ENCODE results near the gene PLCG2.
"Not testable (repeated sequence)": the region's sequence is repeated elsewhere in the genome, so short reads cannot be mapped to it uniquely, and the experiment has no call there.

The PLCG2 gene

GRCh38 chr16:81875461-81875860 lies 96.4 kb downstream of the PLCG2 start (continued):
- TF ChIP-seq, protein P1, sequence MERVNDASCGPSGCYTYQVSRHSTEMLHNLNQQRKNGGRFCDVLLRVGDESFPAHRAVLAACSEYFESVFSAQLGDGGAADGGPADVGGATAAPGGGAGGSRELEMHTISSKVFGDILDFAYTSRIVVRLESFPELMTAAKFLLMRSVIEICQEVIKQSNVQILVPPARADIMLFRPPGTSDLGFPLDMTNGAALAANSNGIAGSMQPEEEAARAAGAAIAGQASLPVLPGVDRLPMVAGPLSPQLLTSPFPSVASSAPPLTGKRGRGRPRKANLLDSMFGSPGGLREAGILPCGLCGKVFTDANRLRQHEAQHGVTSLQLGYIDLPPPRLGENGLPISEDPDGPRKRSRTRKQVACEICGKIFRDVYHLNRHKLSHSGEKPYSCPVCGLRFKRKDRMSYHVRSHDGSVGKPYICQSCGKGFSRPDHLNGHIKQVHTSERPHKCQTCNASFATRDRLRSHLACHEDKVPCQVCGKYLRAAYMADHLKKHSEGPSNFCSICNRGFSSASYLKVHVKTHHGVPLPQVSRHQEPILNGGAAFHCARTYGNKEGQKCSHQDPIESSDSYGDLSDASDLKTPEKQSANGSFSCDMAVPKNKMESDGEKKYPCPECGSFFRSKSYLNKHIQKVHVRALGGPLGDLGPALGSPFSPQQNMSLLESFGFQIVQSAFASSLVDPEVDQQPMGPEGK (CRISPR knock-in tag; IDR thresholded peaks at IDR 0.05; ENCODE audit: borderline replicate concordance), result no peak
- TF ChIP-seq TCF4 (CRISPR knock-in tag; IDR thresholded peaks at IDR 0.05; ENCODE audit: borderline replicate concordance), result no peak
- no peak for TF ChIP-seq PPARA (CRISPR knock-in tag; IDR thresholded peaks at IDR 0.05; ENCODE audit: borderline replicate concordance)
- no peak for TF ChIP-seq SNAI2 (CRISPR knock-in tag; IDR thresholded peaks at IDR 0.05)
- no peak for TF ChIP-seq RARB (CRISPR knock-in tag; IDR thresholded peaks at IDR 0.05)
- TF ChIP-seq ARNTL (CRISPR knock-in tag; IDR thresholded peaks at IDR 0.05; ENCODE audit: borderline replicate concordance, low read depth), result no peak

GRCh38 chr16:81876273-81876900 lies 97.3 kb downstream of the PLCG2 start:
- no peak for ATAC-seq
- TF ChIP-seq, protein P2, sequence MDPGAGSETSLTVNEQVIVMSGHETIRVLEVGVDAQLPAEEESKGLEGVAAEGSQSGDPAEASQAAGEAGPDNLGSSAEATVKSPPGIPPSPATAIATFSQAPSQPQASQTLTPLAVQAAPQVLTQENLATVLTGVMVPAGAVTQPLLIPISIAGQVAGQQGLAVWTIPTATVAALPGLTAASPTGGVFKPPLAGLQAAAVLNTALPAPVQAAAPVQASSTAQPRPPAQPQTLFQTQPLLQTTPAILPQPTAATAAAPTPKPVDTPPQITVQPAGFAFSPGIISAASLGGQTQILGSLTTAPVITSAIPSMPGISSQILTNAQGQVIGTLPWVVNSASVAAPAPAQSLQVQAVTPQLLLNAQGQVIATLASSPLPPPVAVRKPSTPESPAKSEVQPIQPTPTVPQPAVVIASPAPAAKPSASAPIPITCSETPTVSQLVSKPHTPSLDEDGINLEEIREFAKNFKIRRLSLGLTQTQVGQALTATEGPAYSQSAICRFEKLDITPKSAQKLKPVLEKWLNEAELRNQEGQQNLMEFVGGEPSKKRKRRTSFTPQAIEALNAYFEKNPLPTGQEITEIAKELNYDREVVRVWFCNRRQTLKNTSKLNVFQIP (CRISPR knock-in tag; IDR thresholded peaks at IDR 0.05; ENCODE audit: borderline replicate concordance, low read depth), result no peak
- TF ChIP-seq CSDC2 (CRISPR knock-in tag; IDR thresholded peaks at IDR 0.05) (no peak), ZFP30 (CRISPR knock-in tag; IDR thresholded peaks at IDR 0.05) (no peak)

DNA sequence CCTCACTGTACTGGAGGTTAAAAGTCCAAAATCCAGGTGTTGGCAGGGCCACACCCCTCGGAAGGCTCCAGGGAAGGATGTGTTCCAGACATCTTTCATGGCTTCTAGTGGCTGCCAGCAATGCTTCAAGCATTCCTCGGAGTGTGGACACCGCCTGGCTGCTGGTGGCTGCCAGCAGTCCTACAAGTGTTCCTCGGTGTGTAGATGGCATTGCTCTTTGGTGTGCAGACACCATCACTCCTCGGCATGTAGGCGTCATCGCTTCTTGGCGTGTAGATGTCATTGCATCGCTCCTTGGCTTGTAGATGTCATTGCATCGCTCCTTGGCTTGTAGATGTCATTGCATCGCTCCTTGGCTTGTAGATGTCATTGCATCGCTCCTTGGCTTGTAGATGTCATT lies 98.4 kb downstream of the PLCG2 start:
- not testable (repeated sequence) for ATAC-seq

DNA sequence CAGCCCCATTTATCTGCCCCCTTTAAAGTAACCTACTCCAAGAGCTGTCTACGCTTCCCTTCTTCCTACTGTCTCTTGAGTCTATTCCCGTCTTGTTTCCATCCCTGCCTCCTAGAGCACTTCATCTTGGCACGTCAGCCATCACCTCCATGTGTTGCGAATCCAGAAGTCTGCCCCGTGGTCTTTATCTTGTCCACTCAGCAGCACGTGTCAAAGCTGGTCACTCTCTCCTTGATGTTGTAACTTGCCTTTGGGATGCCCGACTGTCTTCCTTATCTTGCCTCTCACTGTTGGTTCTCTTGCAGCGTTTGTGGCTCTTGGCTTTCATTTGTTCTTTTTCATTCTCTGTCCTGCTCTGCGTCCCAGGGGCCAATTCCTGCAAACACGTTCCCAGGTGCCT lies 99.4 kb downstream of the PLCG2 start:
- TF ChIP-seq ZFP3 (CRISPR knock-in tag; IDR thresholded peaks at IDR 0.05), result no peak
- TF ChIP-seq GLIS3 (CRISPR knock-in tag; IDR thresholded peaks at IDR 0.05), result no peak
- TF ChIP-seq ISL1 (CRISPR knock-in tag; IDR thresholded peaks at IDR 0.05), result no peak
- TF ChIP-seq ARNTL (CRISPR knock-in tag; IDR thresholded peaks at IDR 0.05; ENCODE audit: borderline replicate concordance, low read depth), result no peak
- TF ChIP-seq SNAI2 (CRISPR knock-in tag; IDR thresholded peaks at IDR 0.05), result no peak
- TF ChIP-seq CSDC2 (CRISPR knock-in tag; IDR thresholded peaks at IDR 0.05), result no peak
- TF ChIP-seq TCF4 (CRISPR knock-in tag; IDR thresholded peaks at IDR 0.05; ENCODE audit: borderline replicate concordance), result no peak
- no peak for TF ChIP-seq BACH2 (CRISPR knock-in tag; IDR thresholded peaks at IDR 0.05; ENCODE audit: borderline replicate concordance)
- TF ChIP-seq, protein P3, sequence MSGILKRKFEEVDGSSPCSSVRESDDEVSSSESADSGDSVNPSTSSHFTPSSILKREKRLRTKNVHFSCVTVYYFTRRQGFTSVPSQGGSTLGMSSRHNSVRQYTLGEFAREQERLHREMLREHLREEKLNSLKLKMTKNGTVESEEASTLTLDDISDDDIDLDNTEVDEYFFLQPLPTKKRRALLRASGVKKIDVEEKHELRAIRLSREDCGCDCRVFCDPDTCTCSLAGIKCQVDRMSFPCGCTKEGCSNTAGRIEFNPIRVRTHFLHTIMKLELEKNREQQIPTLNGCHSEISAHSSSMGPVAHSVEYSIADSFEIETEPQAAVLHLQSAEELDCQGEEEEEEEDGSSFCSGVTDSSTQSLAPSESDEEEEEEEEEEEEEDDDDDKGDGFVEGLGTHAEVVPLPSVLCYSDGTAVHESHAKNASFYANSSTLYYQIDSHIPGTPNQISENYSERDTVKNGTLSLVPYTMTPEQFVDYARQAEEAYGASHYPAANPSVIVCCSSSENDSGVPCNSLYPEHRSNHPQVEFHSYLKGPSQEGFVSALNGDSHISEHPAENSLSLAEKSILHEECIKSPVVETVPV (CRISPR knock-in tag; IDR thresholded peaks at IDR 0.05), result no peak
- no peak for TF ChIP-seq ESRRG (CRISPR knock-in tag; IDR thresholded peaks at IDR 0.05)
- no peak for TF ChIP-seq TSHZ2 (CRISPR knock-in tag; IDR thresholded peaks at IDR 0.05)
- no peak for TF ChIP-seq TOX (CRISPR knock-in tag; IDR thresholded peaks at IDR 0.05; ENCODE audit: borderline replicate concordance)
- TF ChIP-seq, protein P4, sequence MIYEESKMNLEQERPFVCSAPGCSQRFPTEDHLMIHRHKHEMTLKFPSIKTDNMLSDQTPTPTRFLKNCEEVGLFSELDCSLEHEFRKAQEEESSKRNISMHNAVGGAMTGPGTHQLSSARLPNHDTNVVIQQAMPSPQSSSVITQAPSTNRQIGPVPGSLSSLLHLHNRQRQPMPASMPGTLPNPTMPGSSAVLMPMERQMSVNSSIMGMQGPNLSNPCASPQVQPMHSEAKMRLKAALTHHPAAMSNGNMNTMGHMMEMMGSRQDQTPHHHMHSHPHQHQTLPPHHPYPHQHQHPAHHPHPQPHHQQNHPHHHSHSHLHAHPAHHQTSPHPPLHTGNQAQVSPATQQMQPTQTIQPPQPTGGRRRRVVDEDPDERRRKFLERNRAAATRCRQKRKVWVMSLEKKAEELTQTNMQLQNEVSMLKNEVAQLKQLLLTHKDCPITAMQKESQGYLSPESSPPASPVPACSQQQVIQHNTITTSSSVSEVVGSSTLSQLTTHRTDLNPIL (CRISPR knock-in tag; IDR thresholded peaks at IDR 0.05; ENCODE audit: low read depth), result no peak
- no peak for TF ChIP-seq ZNF70 (CRISPR knock-in tag; IDR thresholded peaks at IDR 0.05)
- TF ChIP-seq, protein P2 (CRISPR knock-in tag; IDR thresholded peaks at IDR 0.05; ENCODE audit: borderline replicate concordance, low read depth), result no peak
- TF ChIP-seq ZC3H10 (CRISPR knock-in tag; IDR thresholded peaks at IDR 0.05), result no peak
- no peak for TF ChIP-seq RARB (CRISPR knock-in tag; IDR thresholded peaks at IDR 0.05)
- no peak for TF ChIP-seq ZNF8 (CRISPR knock-in tag; IDR thresholded peaks at IDR 0.05)
- TF ChIP-seq ZNF565 (CRISPR knock-in tag; conservative IDR thresholded peaks at IDR 0.05; ENCODE audit: low read depth), result no peak
- TF ChIP-seq PPARA (CRISPR knock-in tag; IDR thresholded peaks at IDR 0.05; ENCODE audit: borderline replicate concordance), result no peak
- no peak for ATAC-seq
